HCT116 (cell line): ENCODE data around the gene THRAP3. TPM values are rescaled to one million over a fixed set of nuclear protein-coding genes. Genes with fewer than 3 reads are reported as not detected.

Source experiments
- ATAC-seq: fragments of 200-7000 bp; cut with Tn5 transposase; 2 replicates; pipeline ENCODE4 v1.9.1; 2020; ENCODE audit warnings: mild to moderate bottlenecking, moderate library complexity
- BruUV-seq: library from RNA; stranded (reverse); fragments of 400-500 nt; replicated peaks from 2 replicates; lab custom pipeline; 2021; lab: Mats Ljungman, UMichigan
- CTCF ChIA-PET: fragments of 300-600 bp; sonication (Branson Sonifier 250); formaldehyde crosslinking; loops from one replicate; lab custom pipeline; 2021; ENCODE audit warnings: antibody characterized with exemption; lab: Charles Lee
- POLR2A ChIA-PET: fragments of 300-600, 350-600 bp; sonication (Branson Sonifier 250); formaldehyde crosslinking; loops from one replicate; lab custom pipeline; 2021; ENCODE audit warnings: antibody characterized with exemption; lab: Charles Lee
- RAD21 ChIA-PET, 2 experiments: fragments of 300-600 bp; sonication (Branson Sonifier 250); formaldehyde crosslinking; loops; one replicate each; lab custom pipeline; 2023; ENCODE audit warnings: low total read pairs in 2 of 2; ENCODE audit not compliant: uncharacterized antibody in 2 of 2, unreplicated experiment in 2 of 2, low non-redundant PET in 1 of 2; lab: Charles Lee
- DNase-seq: peaks from one replicate; pipeline ENCODE4 v3.0.0-alpha.2; 2010; ENCODE audit warnings: low read depth, low spot score
- H2AFZ ChIP-seq: fragments of 200-600 bp; shearing (Covaris generic), sonication (generic); 2 replicates; pipeline ENCODE4 v1.6.1; 2017; ENCODE audit warnings: low read depth, mixed run types, mixed read lengths, antibody characterized with exemption, low read length; ENCODE audit not compliant: poor library complexity, severe bottlenecking
- H3K27ac ChIP-seq: 2 replicates; pipeline ENCODE4 v1.5.1; 2012; ENCODE audit warnings: low read depth, low read length
- H3K27me3 ChIP-seq: fragments of 200-600 bp; sonication (generic); 2 replicates; pipeline ENCODE4 v1.6.1; 2016; ENCODE audit warnings: mixed run types, low read length, mixed read lengths; ENCODE audit not compliant: insufficient read depth
- H3K36me3 ChIP-seq, 2 experiments: fragments of 200-500 bp in 1 of 2; fragments of 200-600 bp in 1 of 2; sonication (Bioruptor generic) in 1 of 2; sonication (generic) in 1 of 2; 2 replicates each; pipeline versions ENCODE4 v1.5.1 to v1.6.1; 2014 to 2016; ENCODE audit warnings: low read length in 2 of 2, inconsistent platforms in 1 of 2, mixed read lengths in 1 of 2, mixed run types in 1 of 2; ENCODE audit not compliant: insufficient read depth in 2 of 2, control insufficient read depth in 1 of 2
- H3K4me1 ChIP-seq, 2 experiments: fragments of 200-600 bp in 1 of 2; sonication (generic) in 1 of 2; 2 replicates each; pipeline versions ENCODE4 v1.5.1 to v1.6.1; 2012 to 2017; ENCODE audit warnings: low read length in 2 of 2, inconsistent platforms in 1 of 2, mild to moderate bottlenecking in 1 of 2, mixed read lengths in 1 of 2, mixed run types in 1 of 2, moderate library complexity in 1 of 2; ENCODE audit not compliant: insufficient read depth in 2 of 2, control insufficient read depth in 1 of 2
- H3K4me2 ChIP-seq: fragments of 200-600 bp; sonication (generic); 2 replicates; pipeline ENCODE4 v1.6.1; 2017; ENCODE audit warnings: mixed run types, low read length, mixed read lengths
- H3K4me3 ChIP-seq, 2 experiments: fragments of 200-600 bp in 1 of 2; sonication (generic) in 1 of 2; replicated peaks in 1 of 2; 2 replicates each; pipeline ENCODE4 v1.5.1; 2011 to 2016; ENCODE audit warnings: low read length in 2 of 2, control low read depth in 1 of 2, low read depth in 1 of 2, mild to moderate bottlenecking in 1 of 2, mixed read lengths in 1 of 2, mixed run types in 1 of 2
- H3K79me2 ChIP-seq: fragments of 200-600 bp; sonication (generic); 2 replicates; pipeline ENCODE4 v1.6.1; 2017; ENCODE audit warnings: mild to moderate bottlenecking, mixed run types, low read length, moderate library complexity, mixed read lengths; ENCODE audit not compliant: insufficient read depth
- H3K9ac ChIP-seq: fragments of 200-600 bp; sonication (generic); 2 replicates; pipeline ENCODE4 v1.6.1; 2016; ENCODE audit warnings: low read length, mixed read lengths
- H3K9me2 ChIP-seq: fragments of 200-600 bp; sonication (generic), shearing (Covaris generic); 2 replicates; pipeline ENCODE4 v1.6.1; 2017; ENCODE audit warnings: mixed run types, mild to moderate bottlenecking, moderate library complexity; ENCODE audit not compliant: insufficient read depth
- H3K9me3 ChIP-seq, 2 experiments: fragments of 200-500 bp in 1 of 2; fragments of 200-600 bp in 1 of 2; sonication (Bioruptor generic) in 1 of 2; sonication (generic) in 1 of 2; 2 replicates each; pipeline ENCODE4 v1.6.1; 2014 to 2017; ENCODE audit warnings: low read length in 2 of 2, mixed read lengths in 2 of 2, inconsistent platforms in 1 of 2, low read depth in 1 of 2, mild to moderate bottlenecking in 1 of 2, mixed run types in 1 of 2, moderate library complexity in 1 of 2; ENCODE audit not compliant: control insufficient read depth in 1 of 2, insufficient read depth in 1 of 2
- H4K20me1 ChIP-seq: fragments of 200-600 bp; sonication (generic), shearing (Covaris generic); 2 replicates; pipeline ENCODE4 v1.6.1; 2017; ENCODE audit warnings: mixed run types, mild to moderate bottlenecking, moderate library complexity; ENCODE audit not compliant: insufficient read depth
- ATF3 ChIP-seq: IDR thresholded peaks from 2 replicates; pipeline ENCODE4 v1.6.1; 2012
- CBX3 ChIP-seq: IDR thresholded peaks from 2 replicates; pipeline ENCODE4 v1.6.1; 2012; ENCODE audit warnings: low read depth
- CEBPB ChIP-seq: IDR thresholded peaks from 2 replicates; pipeline ENCODE4 v1.6.1; 2012; ENCODE audit warnings: low read depth
- EGR1 ChIP-seq: IDR thresholded peaks from 2 replicates; pipeline ENCODE4 v1.6.1; 2012; ENCODE audit warnings: low read depth
- EZH2 ChIP-seq: fragments of 200-600 bp; sonication (generic); IDR thresholded peaks from 2 replicates; pipeline ENCODE4 v1.6.1; 2017; ENCODE audit warnings: antibody characterized with exemption, mixed run types
- EZH2phosphoT487 ChIP-seq: fragments of 200-600 bp; IDR thresholded peaks from 2 replicates; pipeline ENCODE4 v1.6.1; 2018; ENCODE audit warnings: antibody characterized with exemption, borderline replicate concordance
- JUND ChIP-seq: IDR thresholded peaks from 2 replicates; pipeline ENCODE4 v1.6.1; 2012
- MAX ChIP-seq: IDR thresholded peaks from 2 replicates; pipeline ENCODE4 v1.6.1; 2012
- POLR2A ChIP-seq: IDR thresholded peaks from 2 replicates; pipeline ENCODE4 v1.7.0; 2011; ENCODE audit warnings: borderline replicate concordance; ENCODE audit not compliant: insufficient read depth, insufficient read length; ENCODE audit errors: extremely low read depth
- RAD21 ChIP-seq: IDR thresholded peaks from 2 replicates; pipeline ENCODE4 v1.6.1; 2012; ENCODE audit warnings: low read depth, mild to moderate bottlenecking
- SIN3A ChIP-seq: IDR thresholded peaks from 2 replicates; pipeline ENCODE4 v1.6.1; 2012; ENCODE audit warnings: low read depth
- SP1 ChIP-seq: IDR thresholded peaks from 2 replicates; pipeline ENCODE4 v1.6.1; 2012; ENCODE audit warnings: low read depth
- TCF7L2 ChIP-seq: IDR thresholded peaks from 2 replicates; pipeline ENCODE4 v1.7.0; 2011; ENCODE audit warnings: borderline replicate concordance, inconsistent platforms; ENCODE audit not compliant: insufficient read depth, insufficient read length; ENCODE audit errors: extremely low read depth
- ZFX ChIP-seq: fragments of 450-650 bp; IDR thresholded peaks from 2 replicates; pipeline ENCODE4 v1.6.1; 2017
- ZNF274 ChIP-seq: fragments of 200-500 bp; sonication (Bioruptor generic); IDR thresholded peaks from 2 replicates; pipeline ENCODE4 v1.6.1; 2014; ENCODE audit warnings: mild to moderate bottlenecking, low read depth, low read length, inconsistent platforms
- intact Hi-C: fragments of 100-400 bp; cut with micrococcal nuclease; formaldehyde crosslinking; loops from 2 replicates; pipeline ENCODE4 v1.10.0; 2022
- total RNA-seq: library from RNA; stranded (reverse); gene quantifications from one replicate; pipeline ENCODE4 v1.2.1, GENCODE V29; 2021; ENCODE audit not compliant: unreplicated experiment
- TF ChIP-seq, protein P1 (sequence below): IDR thresholded peaks from 2 replicates; pipeline ENCODE4 v1.6.1; 2011; ENCODE audit warnings: mild to moderate bottlenecking, low read length, moderate library complexity; ENCODE audit not compliant: insufficient replicate concordance; ENCODE audit errors: extremely low read depth
- TF ChIP-seq, protein P2 (sequence below), 3 experiments: fragments of 200-600 bp in 1 of 3; sonication (generic) in 1 of 3; IDR thresholded peaks in 2 of 3; conservative IDR thresholded peaks in 1 of 3; 2 replicates each; pipeline ENCODE4 v1.5.1; 2012 to 2017; ENCODE audit warnings: low read depth in 2 of 3, low read length in 2 of 3, antibody characterized with exemption in 1 of 3, borderline replicate concordance in 1 of 3, control low read depth in 1 of 3, mild to moderate bottlenecking in 1 of 3, mixed read lengths in 1 of 3, mixed run types in 1 of 3, moderate library complexity in 1 of 3; ENCODE audit not compliant: insufficient read depth in 1 of 3
- TF ChIP-seq, protein P3 (sequence below): IDR thresholded peaks from 2 replicates; pipeline ENCODE4 v1.6.1; 2012; ENCODE audit warnings: low read depth

THRAP3 gene
- total RNA-seq, 1 experiment from 2014 or later = 144 TPM

DNA sequence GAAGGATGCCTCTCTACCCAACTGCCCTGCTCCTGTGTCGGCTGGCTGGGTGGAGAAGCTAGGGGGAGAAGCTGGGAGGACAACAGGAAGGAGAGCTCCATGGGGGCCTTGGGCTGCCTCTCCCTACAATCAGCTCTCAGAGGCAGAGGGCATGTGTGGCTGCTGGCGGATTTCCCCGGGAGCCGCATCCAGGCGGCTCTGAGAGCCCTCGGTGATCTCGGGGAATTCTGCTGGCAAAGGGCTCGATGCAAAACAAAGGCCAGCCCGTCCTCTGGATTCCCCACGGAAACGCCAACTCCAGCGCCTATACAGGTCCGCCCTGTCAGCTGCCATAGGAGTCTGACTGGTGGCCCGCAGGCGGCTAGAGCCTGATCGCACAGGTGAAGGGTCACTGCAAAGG lies 125.6 kb downstream of the THRAP3 start:
- Histone ChIP-seq H3K9ac (peak overlapping the region; percentile 63; the same call in 1 of the 2 replicates), H3K27ac (no peak overlapping the region), H3K4me1 (peaks cover 6 to 50% of the 10 kb centered on the region in 2 experiments; a peak in 3 of 4 replicates), H3K36me3 (peaks cover 19 to 22% of the 10 kb centered on the region in 2 experiments), H4K20me1 (no peaks in the 10 kb centered on the region), H3K79me2 (no peaks in the 10 kb centered on the region), H3K9me3 (no peaks in the 10 kb centered on the region), H3K4me2 (peak overlapping the region; percentile 78), H2AFZ (no peak overlapping the region), H3K4me3 (no peak overlapping the region), H3K9me2 (no peaks in the 10 kb centered on the region), H3K27me3 (no peaks in the 10 kb centered on the region)
- DNase-seq = no peak
- TF ChIP-seq, protein P1, sequence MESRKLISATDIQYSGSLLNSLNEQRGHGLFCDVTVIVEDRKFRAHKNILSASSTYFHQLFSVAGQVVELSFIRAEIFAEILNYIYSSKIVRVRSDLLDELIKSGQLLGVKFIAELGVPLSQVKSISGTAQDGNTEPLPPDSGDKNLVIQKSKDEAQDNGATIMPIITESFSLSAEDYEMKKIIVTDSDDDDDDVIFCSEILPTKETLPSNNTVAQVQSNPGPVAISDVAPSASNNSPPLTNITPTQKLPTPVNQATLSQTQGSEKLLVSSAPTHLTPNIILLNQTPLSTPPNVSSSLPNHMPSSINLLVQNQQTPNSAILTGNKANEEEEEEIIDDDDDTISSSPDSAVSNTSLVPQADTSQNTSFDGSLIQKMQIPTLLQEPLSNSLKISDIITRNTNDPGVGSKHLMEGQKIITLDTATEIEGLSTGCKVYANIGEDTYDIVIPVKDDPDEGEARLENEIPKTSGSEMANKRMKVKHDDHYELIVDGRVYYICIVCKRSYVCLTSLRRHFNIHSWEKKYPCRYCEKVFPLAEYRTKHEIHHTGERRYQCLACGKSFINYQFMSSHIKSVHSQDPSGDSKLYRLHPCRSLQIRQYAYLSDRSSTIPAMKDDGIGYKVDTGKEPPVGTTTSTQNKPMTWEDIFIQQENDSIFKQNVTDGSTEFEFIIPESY = no peak
- TF ChIP-seq JUND (no peak), TCF7L2 (no peak), ZFX (no peak), ZNF274 (no peak), EGR1 (no peak), RAD21 (no peak), EZH2phosphoT487 (no peak), EZH2 (no peak), CBX3 (no peak), SIN3A (no peak), POLR2A (no peak), SP1 (no peak), MAX (no peak), CEBPB (no peak), ATF3 (no peak)
- TF ChIP-seq, protein P2, sequence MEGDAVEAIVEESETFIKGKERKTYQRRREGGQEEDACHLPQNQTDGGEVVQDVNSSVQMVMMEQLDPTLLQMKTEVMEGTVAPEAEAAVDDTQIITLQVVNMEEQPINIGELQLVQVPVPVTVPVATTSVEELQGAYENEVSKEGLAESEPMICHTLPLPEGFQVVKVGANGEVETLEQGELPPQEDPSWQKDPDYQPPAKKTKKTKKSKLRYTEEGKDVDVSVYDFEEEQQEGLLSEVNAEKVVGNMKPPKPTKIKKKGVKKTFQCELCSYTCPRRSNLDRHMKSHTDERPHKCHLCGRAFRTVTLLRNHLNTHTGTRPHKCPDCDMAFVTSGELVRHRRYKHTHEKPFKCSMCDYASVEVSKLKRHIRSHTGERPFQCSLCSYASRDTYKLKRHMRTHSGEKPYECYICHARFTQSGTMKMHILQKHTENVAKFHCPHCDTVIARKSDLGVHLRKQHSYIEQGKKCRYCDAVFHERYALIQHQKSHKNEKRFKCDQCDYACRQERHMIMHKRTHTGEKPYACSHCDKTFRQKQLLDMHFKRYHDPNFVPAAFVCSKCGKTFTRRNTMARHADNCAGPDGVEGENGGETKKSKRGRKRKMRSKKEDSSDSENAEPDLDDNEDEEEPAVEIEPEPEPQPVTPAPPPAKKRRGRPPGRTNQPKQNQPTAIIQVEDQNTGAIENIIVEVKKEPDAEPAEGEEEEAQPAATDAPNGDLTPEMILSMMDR (IDR thresholded peaks at IDR 0.05 in 2 of 3, conservative IDR thresholded peaks at IDR 0.05 in 1 of 3; ENCODE audit: borderline replicate concordance in 1 of 3, insufficient read depth in 1 of 3, low read depth in 2 of 3, low read length in 2 of 3) = no peak
- TF ChIP-seq, protein P3, sequence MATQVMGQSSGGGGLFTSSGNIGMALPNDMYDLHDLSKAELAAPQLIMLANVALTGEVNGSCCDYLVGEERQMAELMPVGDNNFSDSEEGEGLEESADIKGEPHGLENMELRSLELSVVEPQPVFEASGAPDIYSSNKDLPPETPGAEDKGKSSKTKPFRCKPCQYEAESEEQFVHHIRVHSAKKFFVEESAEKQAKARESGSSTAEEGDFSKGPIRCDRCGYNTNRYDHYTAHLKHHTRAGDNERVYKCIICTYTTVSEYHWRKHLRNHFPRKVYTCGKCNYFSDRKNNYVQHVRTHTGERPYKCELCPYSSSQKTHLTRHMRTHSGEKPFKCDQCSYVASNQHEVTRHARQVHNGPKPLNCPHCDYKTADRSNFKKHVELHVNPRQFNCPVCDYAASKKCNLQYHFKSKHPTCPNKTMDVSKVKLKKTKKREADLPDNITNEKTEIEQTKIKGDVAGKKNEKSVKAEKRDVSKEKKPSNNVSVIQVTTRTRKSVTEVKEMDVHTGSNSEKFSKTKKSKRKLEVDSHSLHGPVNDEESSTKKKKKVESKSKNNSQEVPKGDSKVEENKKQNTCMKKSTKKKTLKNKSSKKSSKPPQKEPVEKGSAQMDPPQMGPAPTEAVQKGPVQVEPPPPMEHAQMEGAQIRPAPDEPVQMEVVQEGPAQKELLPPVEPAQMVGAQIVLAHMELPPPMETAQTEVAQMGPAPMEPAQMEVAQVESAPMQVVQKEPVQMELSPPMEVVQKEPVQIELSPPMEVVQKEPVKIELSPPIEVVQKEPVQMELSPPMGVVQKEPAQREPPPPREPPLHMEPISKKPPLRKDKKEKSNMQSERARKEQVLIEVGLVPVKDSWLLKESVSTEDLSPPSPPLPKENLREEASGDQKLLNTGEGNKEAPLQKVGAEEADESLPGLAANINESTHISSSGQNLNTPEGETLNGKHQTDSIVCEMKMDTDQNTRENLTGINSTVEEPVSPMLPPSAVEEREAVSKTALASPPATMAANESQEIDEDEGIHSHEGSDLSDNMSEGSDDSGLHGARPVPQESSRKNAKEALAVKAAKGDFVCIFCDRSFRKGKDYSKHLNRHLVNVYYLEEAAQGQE = no peak
- no peak for ATAC-seq
- RAD21 ChIA-PET = no interaction called here
- intact Hi-C loops = no loop called here
- no TSS peak for BruUV-seq
- CTCF ChIA-PET = no interaction called here
- POLR2A ChIA-PET = no interaction called here
